ENCODE measurements around the gene PRXL2B. TPM values are rescaled to one million over a fixed set of nuclear protein-coding genes. Genes with fewer than 3 reads are reported as not detected.

PRXL2B gene
- 3.8 and 6.6 TPM in 2 replicates for total RNA-seq

GRCh38 chr1:2586154-2587070 lies at the start of gene PRXL2B:
TSS of gene PRXL2B (plus strand) at chr1:2586777. CDS start at chr1:2586886, 109 bp downstream.

DNA sequence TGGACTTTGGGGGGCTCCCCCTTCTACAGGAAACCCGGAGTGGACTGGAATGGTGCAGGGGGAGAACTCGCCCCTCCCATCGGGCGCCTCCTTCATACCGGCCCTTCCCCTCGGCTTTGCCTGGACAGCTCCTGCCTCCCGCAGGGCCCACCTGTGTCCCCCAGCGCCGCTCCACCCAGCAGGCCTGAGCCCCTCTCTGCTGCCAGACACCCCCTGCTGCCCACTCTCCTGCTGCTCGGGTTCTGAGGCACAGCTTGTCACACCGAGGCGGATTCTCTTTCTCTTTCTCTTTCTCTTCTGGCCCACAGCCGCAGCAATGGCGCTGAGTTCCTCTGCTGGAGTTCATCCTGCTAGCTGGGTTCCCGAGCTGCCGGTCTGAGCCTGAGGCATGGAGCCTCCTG lies 30.3 kb upstream of the PRXL2B start, which contains the start of gene TNFRSF14:
Gene TNFRSF14 (plus strand): TSS at position 95 of the 401 bp plus-strand sequence. CDS start 294 bp downstream, at position 389.

GRCh38 chr1:2632561-2633361 lies 46.2 kb downstream of the PRXL2B start, which contains the start of gene MMEL1:
TSS of gene MMEL1 (minus strand) at chr1:2633016. CDS start at chr1:2629484, 3,532 bp downstream.

Other genes starting within 250 kb of the PRXL2B start
- 9.9 and 12.1 TPM in 2 replicates for gene MORN1, start 195.2 kb upstream of the PRXL2B start, total RNA-seq
- 73.9 and 89.9 TPM in 2 replicates for gene RER1, start 194.9 kb upstream of the PRXL2B start, total RNA-seq
- 26.4 and 28.5 TPM in 2 replicates for gene PEX10, start 174.2 kb upstream of the PRXL2B start, total RNA-seq
- gene PLCH2, start 110.5 kb upstream of the PRXL2B start, total RNA-seq, result 0.16 and 0.43 TPM in 2 replicates
- gene PANK4, start 60.2 kb upstream of the PRXL2B start, total RNA-seq, result 14.7 and 16.1 TPM in 2 replicates
- not detected in 2 replicates for gene HES5, start 56.5 kb upstream of the PRXL2B start, total RNA-seq
- 21.3 and 33.7 TPM in 2 replicates for gene TNFRSF14, start 30.4 kb upstream of the PRXL2B start, total RNA-seq
- gene MMEL1, start 46.2 kb downstream of the PRXL2B start, total RNA-seq, result 0.16 and 0.26 TPM in 2 replicates
- gene TTC34, start 214.9 kb downstream of the PRXL2B start, total RNA-seq, result 0.16 and 0.17 TPM in 2 replicates